Measurements from ENCODE around the gene CPN1.

DNA sequence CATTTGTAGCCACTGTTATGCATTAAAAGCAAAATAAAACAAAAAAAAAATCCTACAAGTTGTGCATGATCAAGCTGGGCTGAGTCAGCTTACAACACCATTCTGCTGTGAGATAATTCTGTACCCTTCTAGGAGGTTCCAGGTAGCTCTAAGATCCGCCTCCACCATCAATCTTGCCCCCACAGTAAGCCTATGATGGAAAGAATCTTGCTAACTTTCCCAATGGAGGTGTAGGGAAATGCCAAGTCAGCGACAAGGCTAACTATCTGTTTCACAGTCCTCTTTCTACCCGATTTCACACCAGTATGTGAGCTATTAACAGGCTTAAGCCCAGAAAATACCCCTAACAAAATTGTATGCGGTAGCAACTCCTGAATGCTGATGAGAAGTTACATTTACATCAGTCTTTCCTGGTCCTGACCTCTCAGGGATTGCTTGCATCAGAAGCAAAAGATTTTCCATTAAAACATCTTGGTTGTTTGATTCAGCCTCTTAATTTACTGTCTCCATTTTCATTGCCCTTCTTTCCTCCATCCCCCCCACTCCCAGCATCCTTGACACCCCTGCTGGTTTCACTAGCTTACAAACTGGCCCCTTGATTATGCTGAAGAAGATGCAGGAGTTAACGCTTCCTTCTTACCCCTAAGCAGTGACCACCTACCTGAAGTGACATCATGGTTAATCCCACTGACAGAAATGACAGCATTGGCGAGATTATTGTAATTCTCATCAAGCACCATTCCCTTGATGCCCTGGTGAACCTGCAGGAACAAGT is 27.8 kb downstream of the CPN1 start:
- TF ChIP-seq, protein P1, sequence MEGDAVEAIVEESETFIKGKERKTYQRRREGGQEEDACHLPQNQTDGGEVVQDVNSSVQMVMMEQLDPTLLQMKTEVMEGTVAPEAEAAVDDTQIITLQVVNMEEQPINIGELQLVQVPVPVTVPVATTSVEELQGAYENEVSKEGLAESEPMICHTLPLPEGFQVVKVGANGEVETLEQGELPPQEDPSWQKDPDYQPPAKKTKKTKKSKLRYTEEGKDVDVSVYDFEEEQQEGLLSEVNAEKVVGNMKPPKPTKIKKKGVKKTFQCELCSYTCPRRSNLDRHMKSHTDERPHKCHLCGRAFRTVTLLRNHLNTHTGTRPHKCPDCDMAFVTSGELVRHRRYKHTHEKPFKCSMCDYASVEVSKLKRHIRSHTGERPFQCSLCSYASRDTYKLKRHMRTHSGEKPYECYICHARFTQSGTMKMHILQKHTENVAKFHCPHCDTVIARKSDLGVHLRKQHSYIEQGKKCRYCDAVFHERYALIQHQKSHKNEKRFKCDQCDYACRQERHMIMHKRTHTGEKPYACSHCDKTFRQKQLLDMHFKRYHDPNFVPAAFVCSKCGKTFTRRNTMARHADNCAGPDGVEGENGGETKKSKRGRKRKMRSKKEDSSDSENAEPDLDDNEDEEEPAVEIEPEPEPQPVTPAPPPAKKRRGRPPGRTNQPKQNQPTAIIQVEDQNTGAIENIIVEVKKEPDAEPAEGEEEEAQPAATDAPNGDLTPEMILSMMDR (IDR thresholded peaks at IDR 0.05 in 2 of 3, conservative IDR thresholded peaks at IDR 0.05 in 1 of 3; ENCODE audit: control insufficient read depth in 2 of 3, extremely low read depth in 1 of 3, insufficient read depth in 1 of 3, low read depth in 3 of 3, low read length in 3 of 3): no peak
- TF ChIP-seq NFYB (IDR thresholded peaks at IDR 0.05; ENCODE audit: insufficient read depth, low read depth, low read length) (no peak), KDM1A (IDR thresholded peaks at IDR 0.05; ENCODE audit: borderline replicate concordance) (no peak), POLR2AphosphoS5 (IDR thresholded peaks at IDR 0.05; ENCODE audit: low read length) (no peak), ZNF24 (IDR thresholded peaks at IDR 0.05) (no peak), NFXL1 (IDR thresholded peaks at IDR 0.05; ENCODE audit: borderline replicate concordance) (no peak), CHD1 (IDR thresholded peaks at IDR 0.05; ENCODE audit: low read depth, low read length) (no peak), EZH2 (IDR thresholded peaks at IDR 0.05; ENCODE audit: borderline replicate concordance, control insufficient read depth, low read depth, low read length) (no peak)
- TF ChIP-seq, protein P2, sequence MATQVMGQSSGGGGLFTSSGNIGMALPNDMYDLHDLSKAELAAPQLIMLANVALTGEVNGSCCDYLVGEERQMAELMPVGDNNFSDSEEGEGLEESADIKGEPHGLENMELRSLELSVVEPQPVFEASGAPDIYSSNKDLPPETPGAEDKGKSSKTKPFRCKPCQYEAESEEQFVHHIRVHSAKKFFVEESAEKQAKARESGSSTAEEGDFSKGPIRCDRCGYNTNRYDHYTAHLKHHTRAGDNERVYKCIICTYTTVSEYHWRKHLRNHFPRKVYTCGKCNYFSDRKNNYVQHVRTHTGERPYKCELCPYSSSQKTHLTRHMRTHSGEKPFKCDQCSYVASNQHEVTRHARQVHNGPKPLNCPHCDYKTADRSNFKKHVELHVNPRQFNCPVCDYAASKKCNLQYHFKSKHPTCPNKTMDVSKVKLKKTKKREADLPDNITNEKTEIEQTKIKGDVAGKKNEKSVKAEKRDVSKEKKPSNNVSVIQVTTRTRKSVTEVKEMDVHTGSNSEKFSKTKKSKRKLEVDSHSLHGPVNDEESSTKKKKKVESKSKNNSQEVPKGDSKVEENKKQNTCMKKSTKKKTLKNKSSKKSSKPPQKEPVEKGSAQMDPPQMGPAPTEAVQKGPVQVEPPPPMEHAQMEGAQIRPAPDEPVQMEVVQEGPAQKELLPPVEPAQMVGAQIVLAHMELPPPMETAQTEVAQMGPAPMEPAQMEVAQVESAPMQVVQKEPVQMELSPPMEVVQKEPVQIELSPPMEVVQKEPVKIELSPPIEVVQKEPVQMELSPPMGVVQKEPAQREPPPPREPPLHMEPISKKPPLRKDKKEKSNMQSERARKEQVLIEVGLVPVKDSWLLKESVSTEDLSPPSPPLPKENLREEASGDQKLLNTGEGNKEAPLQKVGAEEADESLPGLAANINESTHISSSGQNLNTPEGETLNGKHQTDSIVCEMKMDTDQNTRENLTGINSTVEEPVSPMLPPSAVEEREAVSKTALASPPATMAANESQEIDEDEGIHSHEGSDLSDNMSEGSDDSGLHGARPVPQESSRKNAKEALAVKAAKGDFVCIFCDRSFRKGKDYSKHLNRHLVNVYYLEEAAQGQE (IDR thresholded peaks at IDR 0.05; ENCODE audit: low read depth, low read length): no peak
- TF ChIP-seq, protein P3, sequence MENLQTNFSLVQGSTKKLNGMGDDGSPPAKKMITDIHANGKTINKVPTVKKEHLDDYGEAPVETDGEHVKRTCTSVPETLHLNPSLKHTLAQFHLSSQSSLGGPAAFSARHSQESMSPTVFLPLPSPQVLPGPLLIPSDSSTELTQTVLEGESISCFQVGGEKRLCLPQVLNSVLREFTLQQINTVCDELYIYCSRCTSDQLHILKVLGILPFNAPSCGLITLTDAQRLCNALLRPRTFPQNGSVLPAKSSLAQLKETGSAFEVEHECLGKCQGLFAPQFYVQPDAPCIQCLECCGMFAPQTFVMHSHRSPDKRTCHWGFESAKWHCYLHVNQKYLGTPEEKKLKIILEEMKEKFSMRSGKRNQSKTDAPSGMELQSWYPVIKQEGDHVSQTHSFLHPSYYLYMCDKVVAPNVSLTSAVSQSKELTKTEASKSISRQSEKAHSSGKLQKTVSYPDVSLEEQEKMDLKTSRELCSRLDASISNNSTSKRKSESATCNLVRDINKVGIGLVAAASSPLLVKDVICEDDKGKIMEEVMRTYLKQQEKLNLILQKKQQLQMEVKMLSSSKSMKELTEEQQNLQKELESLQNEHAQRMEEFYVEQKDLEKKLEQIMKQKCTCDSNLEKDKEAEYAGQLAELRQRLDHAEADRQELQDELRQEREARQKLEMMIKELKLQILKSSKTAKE (IDR thresholded peaks at IDR 0.05; ENCODE audit: low read depth, poor library complexity, severe bottlenecking): no peak
- TF ChIP-seq, protein P4, sequence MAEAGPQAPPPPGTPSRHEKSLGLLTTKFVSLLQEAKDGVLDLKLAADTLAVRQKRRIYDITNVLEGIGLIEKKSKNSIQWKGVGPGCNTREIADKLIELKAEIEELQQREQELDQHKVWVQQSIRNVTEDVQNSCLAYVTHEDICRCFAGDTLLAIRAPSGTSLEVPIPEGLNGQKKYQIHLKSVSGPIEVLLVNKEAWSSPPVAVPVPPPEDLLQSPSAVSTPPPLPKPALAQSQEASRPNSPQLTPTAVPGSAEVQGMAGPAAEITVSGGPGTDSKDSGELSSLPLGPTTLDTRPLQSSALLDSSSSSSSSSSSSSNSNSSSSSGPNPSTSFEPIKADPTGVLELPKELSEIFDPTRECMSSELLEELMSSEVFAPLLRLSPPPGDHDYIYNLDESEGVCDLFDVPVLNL (IDR thresholded peaks at IDR 0.05; ENCODE audit: low read depth, low read length): no peak

Measured in GM12878 (cell line).